ENCODE results near the gene TM9SF2.
A peak's percentile ranks its signal among the peaks of the same experiment; 100 is the strongest.

The TM9SF2 gene

GRCh38 chr13:99506634-99507033 is 5.4 kb downstream of the TM9SF2 start:
- peaks cover 40% of the 10 kb centered on the region for H3K36me3 Mint-ChIP-seq (ENCODE audit: low read depth)
- peaks cover 8% of the 10 kb centered on the region for H3K9me3 Mint-ChIP-seq
- H3K27me3 Mint-ChIP-seq (ENCODE audit: low read depth), result no peaks in the 10 kb centered on the region
- H3K4me1 Mint-ChIP-seq (ENCODE audit: low read depth), result peaks cover 54% of the 10 kb centered on the region
- no peak overlapping the region for H3K27ac Mint-ChIP-seq
- no peak overlapping the region for H3K4me3 Mint-ChIP-seq

GRCh38 chr13:99507054-99507453 is 5.8 kb downstream of the TM9SF2 start:
- Mint-ChIP-seq H3K4me3 (no peak overlapping the region), H3K27me3 (ENCODE audit: low read depth) (no peaks in the 10 kb centered on the region), H3K4me1 (ENCODE audit: low read depth) (peaks cover 54% of the 10 kb centered on the region), H3K36me3 (ENCODE audit: low read depth) (peaks cover 38% of the 10 kb centered on the region), H3K27ac (no peak overlapping the region), H3K9me3 (peaks cover 8% of the 10 kb centered on the region)

DNA sequence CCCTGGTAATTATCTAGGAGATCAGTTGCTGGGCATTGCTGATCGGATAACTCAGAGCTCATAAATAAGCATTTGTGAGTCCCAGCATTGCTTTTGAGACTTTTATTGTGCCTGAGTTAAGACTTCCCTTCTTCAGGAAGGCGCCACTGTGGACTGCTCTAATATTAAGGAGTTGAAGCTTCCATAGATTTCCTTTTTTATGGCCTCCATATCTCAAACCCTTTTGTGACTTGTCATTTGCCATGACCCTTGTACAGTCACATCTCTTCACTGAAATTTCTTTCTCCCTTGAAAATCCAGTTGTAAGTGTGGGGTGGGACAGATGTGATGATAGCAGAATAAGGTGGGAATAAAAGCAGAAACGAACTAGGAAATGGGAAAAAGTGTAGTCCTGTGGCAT is 6.3 kb downstream of the TM9SF2 start:
- Mint-ChIP-seq H3K36me3 (ENCODE audit: low read depth) (peaks cover 36% of the 10 kb centered on the region), H3K4me1 (ENCODE audit: low read depth) (peaks cover 52% of the 10 kb centered on the region), H3K4me3 (no peak overlapping the region), H3K27ac (no peak overlapping the region), H3K27me3 (ENCODE audit: low read depth) (no peaks in the 10 kb centered on the region), H3K9me3 (peaks cover 8% of the 10 kb centered on the region)

DNA sequence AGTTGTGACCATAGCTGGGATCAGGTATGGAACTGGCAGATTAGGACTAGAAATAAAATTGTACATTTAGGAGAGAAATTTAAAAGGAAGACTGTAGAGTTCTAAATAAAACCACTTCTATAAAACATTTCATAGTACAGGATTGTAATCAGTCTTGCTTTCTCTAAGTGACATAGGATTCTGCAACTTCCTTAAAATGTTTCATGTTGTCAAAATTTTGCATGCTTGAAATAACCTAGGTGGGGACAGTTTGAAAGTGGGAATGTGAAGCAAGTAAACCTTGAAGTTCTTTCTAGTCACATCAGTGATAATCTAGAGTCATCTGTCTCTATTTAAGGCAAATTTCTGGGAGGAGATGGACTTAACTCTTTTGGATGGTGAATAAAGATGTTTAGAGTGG is 6.7 kb downstream of the TM9SF2 start:
- no peak overlapping the region for H3K27ac Mint-ChIP-seq
- H3K9me3 Mint-ChIP-seq, result peaks cover 8% of the 10 kb centered on the region
- H3K27me3 Mint-ChIP-seq (ENCODE audit: low read depth), result no peaks in the 10 kb centered on the region
- H3K4me1 Mint-ChIP-seq (ENCODE audit: low read depth), result peaks cover 52% of the 10 kb centered on the region
- H3K4me3 Mint-ChIP-seq, result no peak overlapping the region
- H3K36me3 Mint-ChIP-seq (ENCODE audit: low read depth), result peaks cover 36% of the 10 kb centered on the region

GRCh38 chr13:99509479-99509878 is 8.2 kb downstream of the TM9SF2 start:
- no peaks in the 10 kb centered on the region for H3K27me3 Mint-ChIP-seq (ENCODE audit: low read depth)
- no peak overlapping the region for H3K27ac Mint-ChIP-seq
- H3K36me3 Mint-ChIP-seq (ENCODE audit: low read depth), result peaks cover 36% of the 10 kb centered on the region
- no peak overlapping the region for H3K4me3 Mint-ChIP-seq
- peaks cover 42% of the 10 kb centered on the region for H3K4me1 Mint-ChIP-seq (ENCODE audit: low read depth)
- peaks cover 8% of the 10 kb centered on the region for H3K9me3 Mint-ChIP-seq

DNA sequence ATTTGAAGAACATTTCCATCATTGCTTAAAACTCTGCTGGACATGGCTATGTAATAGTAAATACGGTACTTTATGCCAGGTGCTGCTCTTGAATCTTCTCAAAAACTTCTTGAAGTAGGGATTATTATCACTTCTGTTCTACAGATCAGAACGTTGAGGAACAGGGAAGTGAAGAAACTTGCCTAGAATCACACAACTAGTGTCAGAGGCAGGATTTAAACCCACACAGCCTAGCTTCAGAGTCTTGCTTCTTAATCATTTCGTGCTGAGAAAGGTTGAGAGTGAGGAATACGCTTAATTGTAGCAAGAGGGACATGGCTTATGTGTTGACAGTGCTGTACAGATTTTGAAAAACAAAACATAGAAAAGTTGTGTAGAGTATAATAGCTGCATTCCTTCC is 13.5 kb downstream of the TM9SF2 start:
- no peak overlapping the region for H3K27ac Mint-ChIP-seq
- H3K9me3 Mint-ChIP-seq, result no peaks in the 10 kb centered on the region
- H3K4me1 Mint-ChIP-seq (ENCODE audit: low read depth), result peaks cover 18% of the 10 kb centered on the region

GRCh38 chr13:99516153-99516929 is 15.1 kb downstream of the TM9SF2 start:
- H3K4me1 Mint-ChIP-seq (ENCODE audit: low read depth), result peaks cover 7% of the 10 kb centered on the region
- no peak overlapping the region for H3K27ac Mint-ChIP-seq
- H3K36me3 Mint-ChIP-seq (ENCODE audit: low read depth), result peaks cover 8% of the 10 kb centered on the region
- H3K9me3 Mint-ChIP-seq, result no peaks in the 10 kb centered on the region
- no peaks in the 10 kb centered on the region for H3K27me3 Mint-ChIP-seq (ENCODE audit: low read depth)
- H3K4me3 Mint-ChIP-seq, result no peak overlapping the region

More for the DNA sequence above, 13.5 kb downstream of the TM9SF2 start:
- H3K27me3 Mint-ChIP-seq (ENCODE audit: low read depth), result no peaks in the 10 kb centered on the region
- no peak overlapping the region for H3K4me3 Mint-ChIP-seq
- peaks cover 17% of the 10 kb centered on the region for H3K36me3 Mint-ChIP-seq (ENCODE audit: low read depth)

- H3K4me3 Mint-ChIP-seq, result no peak overlapping the region
- H3K4me1 Mint-ChIP-seq (ENCODE audit: low read depth), result peaks cover 3% of the 10 kb centered on the region
- H3K36me3 Mint-ChIP-seq (ENCODE audit: low read depth), result peaks cover 16% of the 10 kb centered on the region
- no peak overlapping the region for H3K27ac Mint-ChIP-seq
- H3K27me3 Mint-ChIP-seq (ENCODE audit: low read depth), result no peaks in the 10 kb centered on the region
- H3K9me3 Mint-ChIP-seq, result no peaks in the 10 kb centered on the region
These were observed 16.3 kb downstream of the TM9SF2 start for GRCh38 chr13:99517577-99517976.

- Mint-ChIP-seq H3K36me3 (ENCODE audit: low read depth) (peaks cover 16% of the 10 kb centered on the region), H3K4me3 (no peak overlapping the region), H3K9me3 (no peaks in the 10 kb centered on the region), H3K27ac (no peak overlapping the region), H3K4me1 (ENCODE audit: low read depth) (peaks cover 2% of the 10 kb centered on the region), H3K27me3 (ENCODE audit: low read depth) (no peaks in the 10 kb centered on the region)
These were observed 16.7 kb downstream of the TM9SF2 start for GRCh38 chr13:99517984-99518383.

DNA sequence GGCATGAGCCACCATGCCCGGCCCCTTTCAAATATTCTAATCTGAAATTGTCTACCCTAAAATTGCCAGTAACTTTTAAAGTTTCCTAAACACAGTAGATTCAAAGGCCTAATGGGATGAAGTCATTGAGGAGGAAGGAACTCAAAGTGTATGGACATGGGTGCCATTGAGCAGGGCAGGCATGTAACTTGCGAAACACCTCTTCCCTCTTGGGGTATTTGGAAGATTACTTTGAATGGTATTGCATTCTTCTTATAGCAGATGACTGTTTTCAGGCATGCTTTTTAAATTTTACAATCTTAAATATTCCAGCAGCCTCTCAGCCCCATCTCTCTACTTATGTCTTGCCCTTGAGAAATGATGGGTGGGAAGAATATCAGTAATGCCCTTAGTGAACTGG is 21.0 kb downstream of the TM9SF2 start:
- no peaks in the 10 kb centered on the region for H3K27me3 Mint-ChIP-seq (ENCODE audit: low read depth)
- no peaks in the 10 kb centered on the region for H3K9me3 Mint-ChIP-seq
- no peak overlapping the region for H3K4me3 Mint-ChIP-seq
- H3K36me3 Mint-ChIP-seq (ENCODE audit: low read depth), result peaks cover 49% of the 10 kb centered on the region
- no peak overlapping the region for H3K27ac Mint-ChIP-seq
- H3K4me1 Mint-ChIP-seq (ENCODE audit: low read depth), result peaks cover 33% of the 10 kb centered on the region

- H3K27ac Mint-ChIP-seq, result peak overlapping the region; percentile 35
- H3K36me3 Mint-ChIP-seq (ENCODE audit: low read depth), result peaks cover 46% of the 10 kb centered on the region
- H3K27me3 Mint-ChIP-seq (ENCODE audit: low read depth), result no peaks in the 10 kb centered on the region
- H3K9me3 Mint-ChIP-seq, result no peaks in the 10 kb centered on the region
- H3K4me3 Mint-ChIP-seq, result no peak overlapping the region
- H3K4me1 Mint-ChIP-seq (ENCODE audit: low read depth), result peaks cover 36% of the 10 kb centered on the region
These were observed 22.6 kb downstream of the TM9SF2 start for GRCh38 chr13:99523838-99524237.

DNA sequence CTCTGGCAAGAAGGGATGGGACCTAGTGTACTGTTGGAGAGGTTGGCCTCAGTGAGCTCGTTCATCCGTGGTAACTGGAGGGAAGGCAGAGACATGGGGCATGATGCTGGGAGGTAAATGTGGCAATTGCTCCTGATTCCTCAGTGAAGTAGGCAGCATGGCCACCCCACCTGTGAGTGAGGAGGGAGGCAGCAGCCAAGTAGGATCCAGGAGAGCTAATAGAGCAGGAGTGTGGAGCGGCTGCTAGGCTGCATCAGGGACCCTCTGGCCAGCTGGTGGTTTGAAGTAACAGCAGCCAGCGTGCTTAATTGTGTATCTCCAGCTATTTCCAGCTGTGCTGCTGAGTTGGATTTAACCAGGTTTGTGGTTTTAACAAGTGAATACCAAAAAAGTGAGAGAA is 24.7 kb downstream of the TM9SF2 start:
- no peaks in the 10 kb centered on the region for H3K9me3 Mint-ChIP-seq
- peaks cover 43% of the 10 kb centered on the region for H3K36me3 Mint-ChIP-seq (ENCODE audit: low read depth)
- peak overlapping the region; percentile 45 for H3K27ac Mint-ChIP-seq
- H3K4me1 Mint-ChIP-seq (ENCODE audit: low read depth), result peaks cover 36% of the 10 kb centered on the region
- no peak overlapping the region for H3K4me3 Mint-ChIP-seq
- no peaks in the 10 kb centered on the region for H3K27me3 Mint-ChIP-seq (ENCODE audit: low read depth)

GRCh38 chr13:99526549-99526948 is 25.3 kb downstream of the TM9SF2 start:
- H3K36me3 Mint-ChIP-seq (ENCODE audit: low read depth), result peaks cover 39% of the 10 kb centered on the region
- H3K4me3 Mint-ChIP-seq, result no peak overlapping the region
- H3K27ac Mint-ChIP-seq, result peak overlapping the region; percentile 45
- H3K4me1 Mint-ChIP-seq (ENCODE audit: low read depth), result peaks cover 36% of the 10 kb centered on the region
- no peaks in the 10 kb centered on the region for H3K9me3 Mint-ChIP-seq
- no peaks in the 10 kb centered on the region for H3K27me3 Mint-ChIP-seq (ENCODE audit: low read depth)

DNA sequence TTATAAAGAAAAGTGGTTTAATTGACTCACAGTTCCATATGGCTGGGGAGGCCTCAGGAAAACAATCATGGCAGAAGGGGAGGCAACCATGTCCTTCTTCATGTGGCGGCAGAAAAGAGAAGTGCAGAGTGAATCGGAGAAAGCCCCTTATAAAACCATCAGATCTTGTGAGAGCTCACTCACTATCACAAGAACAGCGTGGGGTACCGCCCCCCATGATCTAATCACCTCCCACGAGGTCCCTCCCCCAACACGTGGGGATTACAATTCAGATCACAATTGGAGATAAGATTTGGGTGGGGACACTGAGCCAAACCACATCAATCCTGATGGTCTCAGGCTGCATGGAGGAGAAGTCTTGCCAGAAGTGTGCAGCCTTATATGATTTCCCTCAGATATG is 26.0 kb downstream of the TM9SF2 start:
- peaks cover 36% of the 10 kb centered on the region for H3K36me3 Mint-ChIP-seq (ENCODE audit: low read depth)
- no peak overlapping the region for H3K4me3 Mint-ChIP-seq
- peak overlapping the region; percentile 17 for H3K27ac Mint-ChIP-seq
- H3K27me3 Mint-ChIP-seq (ENCODE audit: low read depth), result no peaks in the 10 kb centered on the region
- H3K9me3 Mint-ChIP-seq, result no peaks in the 10 kb centered on the region
- peaks cover 36% of the 10 kb centered on the region for H3K4me1 Mint-ChIP-seq (ENCODE audit: low read depth)

DNA sequence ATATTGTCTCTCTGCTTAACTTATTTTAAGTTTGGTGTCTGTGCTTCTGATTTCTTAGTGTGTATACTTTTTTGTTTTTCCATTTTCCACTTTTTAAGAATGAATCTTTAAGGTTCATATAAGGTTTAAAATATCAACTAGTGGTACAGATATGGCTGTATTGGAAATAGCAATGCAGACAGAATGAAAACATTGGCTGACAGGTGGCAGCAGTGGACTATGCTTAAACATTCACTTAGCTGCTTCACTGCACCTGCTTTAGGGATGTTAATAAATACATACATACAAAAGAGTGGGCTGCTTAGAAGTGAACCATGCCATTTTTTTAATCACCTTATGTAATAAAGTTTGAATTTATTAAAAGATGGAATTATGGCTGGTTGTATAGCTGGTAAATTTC is 27.3 kb downstream of the TM9SF2 start:
- Mint-ChIP-seq H3K9me3 (no peaks in the 10 kb centered on the region), H3K27me3 (ENCODE audit: low read depth) (no peaks in the 10 kb centered on the region), H3K27ac (no peak overlapping the region), H3K36me3 (ENCODE audit: low read depth) (peaks cover 30% of the 10 kb centered on the region), H3K4me1 (ENCODE audit: low read depth) (peaks cover 32% of the 10 kb centered on the region), H3K4me3 (no peak overlapping the region)

Measured in T-helper 1 cell treated with Interleukin-12 subunit alpha and Interleukin-12 subunit beta and Interleukin-4 antibody, amounts not matched to agents 30 μg/mL and 1 μg/mL, for 36 hours (primary cell).